Thoracic aorta (tissue), 2 donors: ENCODE results near the gene ASB10. TPM values are rescaled to one million over a fixed set of nuclear protein-coding genes. Genes with fewer than 3 reads are reported as not detected.

Experiments
- ATAC-seq: fragments of 150-250 bp; one replicate; pipeline ENCODE4 v1.8.0; 2017; ENCODE audit warnings: low read depth; ENCODE audit not compliant: insufficient number of reproducible peaks, low FRiP score
- DNase-seq: peaks from one replicate; pipeline ENCODE4 v3.0.0-alpha.2; 2020; ENCODE audit warnings: low spot score
- H3K27ac ChIP-seq, 2 donors: fragments of 200-600 bp; sonication (generic); 1 replicate in 1 of 2; 2 replicates in 1 of 2; pipeline ENCODE4 v1.5.1; 2016; ENCODE audit warnings: mild to moderate bottlenecking in 2 of 2, moderate library complexity in 2 of 2
- H3K27me3 ChIP-seq: fragments of 200-600 bp; sonication (generic); replicated peaks from 2 replicates; pipeline ENCODE4 v1.6.0; 2016; ENCODE audit warnings: mild to moderate bottlenecking; ENCODE audit not compliant: insufficient read depth
- H3K36me3 ChIP-seq: fragments of 200-600 bp; sonication (generic); one replicate; pipeline ENCODE4 v1.5.1; 2016
- H3K4me1 ChIP-seq, 2 donors: fragments of 200-600 bp; sonication (generic); 1 replicate in 1 of 2; 2 replicates in 1 of 2; pipeline versions ENCODE4 v1.5.1 to v1.6.0; 2016; ENCODE audit warnings: low read depth in 2 of 2, mild to moderate bottlenecking in 1 of 2; ENCODE audit not compliant: control insufficient read depth in 1 of 2
- H3K4me3 ChIP-seq: fragments of 200-600 bp; sonication (generic); 2 replicates; pipeline ENCODE4 v1.5.1; 2016; ENCODE audit warnings: mild to moderate bottlenecking
- H3K9me3 ChIP-seq: fragments of 200-600 bp; sonication (generic); 2 replicates; pipeline ENCODE4 v1.5.1; 2016
- total RNA-seq, 2 donors: library from RNA; depleted of rRNA; stranded (reverse); fragments of >200 nt; gene quantifications; one replicate each; pipeline versions ENCODE4 v1.1.0 to v1.2.3, GENCODE V29; 2016
- TF ChIP-seq, protein P1 (sequence below): fragments of 200-600 bp; sonication (generic); IDR thresholded peaks from one replicate; pipeline ENCODE4 v1.5.1; 2019; ENCODE audit warnings: antibody characterized with exemption

Gene ASB10
- total RNA-seq, 2 donors from 2014 or later = not detected

DNA sequence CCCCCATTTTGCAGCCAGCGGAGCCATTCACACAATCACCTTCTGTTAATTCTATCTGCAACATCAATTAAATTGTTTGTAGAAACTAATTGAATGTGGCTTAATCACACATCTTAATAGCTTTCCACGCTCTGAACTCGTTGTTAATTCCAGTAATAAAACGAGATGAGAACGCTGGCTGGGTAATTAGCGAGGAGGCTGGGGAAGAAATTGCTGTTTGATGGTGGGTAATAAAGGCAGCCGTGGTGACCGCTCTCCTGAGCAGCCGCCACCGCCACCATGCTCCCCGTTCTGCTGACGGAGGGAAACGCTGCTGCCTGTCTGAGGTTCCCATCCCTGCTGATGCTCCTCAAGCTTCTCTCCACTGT is 55.8 kb downstream of the ASB10 start:
- Histone ChIP-seq H3K4me1 (no peaks in the 10 kb centered on the region), H3K27ac (no peak overlapping the region), H3K9me3 (no peaks in the 10 kb centered on the region), H3K36me3 (peaks cover 58% of the 10 kb centered on the region), H3K27me3 (no peaks in the 10 kb centered on the region), H3K4me3 (no peak overlapping the region)
- no peak for DNase-seq
- no peak for ATAC-seq
- TF ChIP-seq, protein P1, sequence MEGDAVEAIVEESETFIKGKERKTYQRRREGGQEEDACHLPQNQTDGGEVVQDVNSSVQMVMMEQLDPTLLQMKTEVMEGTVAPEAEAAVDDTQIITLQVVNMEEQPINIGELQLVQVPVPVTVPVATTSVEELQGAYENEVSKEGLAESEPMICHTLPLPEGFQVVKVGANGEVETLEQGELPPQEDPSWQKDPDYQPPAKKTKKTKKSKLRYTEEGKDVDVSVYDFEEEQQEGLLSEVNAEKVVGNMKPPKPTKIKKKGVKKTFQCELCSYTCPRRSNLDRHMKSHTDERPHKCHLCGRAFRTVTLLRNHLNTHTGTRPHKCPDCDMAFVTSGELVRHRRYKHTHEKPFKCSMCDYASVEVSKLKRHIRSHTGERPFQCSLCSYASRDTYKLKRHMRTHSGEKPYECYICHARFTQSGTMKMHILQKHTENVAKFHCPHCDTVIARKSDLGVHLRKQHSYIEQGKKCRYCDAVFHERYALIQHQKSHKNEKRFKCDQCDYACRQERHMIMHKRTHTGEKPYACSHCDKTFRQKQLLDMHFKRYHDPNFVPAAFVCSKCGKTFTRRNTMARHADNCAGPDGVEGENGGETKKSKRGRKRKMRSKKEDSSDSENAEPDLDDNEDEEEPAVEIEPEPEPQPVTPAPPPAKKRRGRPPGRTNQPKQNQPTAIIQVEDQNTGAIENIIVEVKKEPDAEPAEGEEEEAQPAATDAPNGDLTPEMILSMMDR = no peak

DNA sequence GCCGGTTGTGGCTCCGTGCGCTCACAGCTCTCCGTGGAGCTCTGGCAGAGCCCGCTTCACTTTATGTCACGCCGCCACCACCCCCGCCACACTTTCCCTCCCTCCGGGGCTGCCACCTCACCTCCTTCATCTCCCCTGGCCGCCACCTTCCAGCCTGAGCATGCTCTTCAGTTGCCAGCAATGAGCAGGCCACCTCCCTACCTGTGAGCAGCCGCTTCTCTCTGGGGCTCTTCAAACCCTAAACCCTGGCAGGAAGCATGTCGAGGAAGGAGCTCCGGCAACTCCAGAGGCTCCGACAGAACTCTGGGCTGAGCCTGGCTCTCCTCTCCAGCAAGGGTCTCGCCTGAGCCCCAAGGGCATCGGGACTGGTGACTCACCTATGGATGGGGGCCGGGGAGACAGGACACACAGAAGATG is 56.3 kb downstream of the ASB10 start:
- peaks cover 54% of the 10 kb centered on the region for H3K36me3 ChIP-seq
- no peak for ATAC-seq
- TF ChIP-seq, protein P1 = no peak

DNA sequence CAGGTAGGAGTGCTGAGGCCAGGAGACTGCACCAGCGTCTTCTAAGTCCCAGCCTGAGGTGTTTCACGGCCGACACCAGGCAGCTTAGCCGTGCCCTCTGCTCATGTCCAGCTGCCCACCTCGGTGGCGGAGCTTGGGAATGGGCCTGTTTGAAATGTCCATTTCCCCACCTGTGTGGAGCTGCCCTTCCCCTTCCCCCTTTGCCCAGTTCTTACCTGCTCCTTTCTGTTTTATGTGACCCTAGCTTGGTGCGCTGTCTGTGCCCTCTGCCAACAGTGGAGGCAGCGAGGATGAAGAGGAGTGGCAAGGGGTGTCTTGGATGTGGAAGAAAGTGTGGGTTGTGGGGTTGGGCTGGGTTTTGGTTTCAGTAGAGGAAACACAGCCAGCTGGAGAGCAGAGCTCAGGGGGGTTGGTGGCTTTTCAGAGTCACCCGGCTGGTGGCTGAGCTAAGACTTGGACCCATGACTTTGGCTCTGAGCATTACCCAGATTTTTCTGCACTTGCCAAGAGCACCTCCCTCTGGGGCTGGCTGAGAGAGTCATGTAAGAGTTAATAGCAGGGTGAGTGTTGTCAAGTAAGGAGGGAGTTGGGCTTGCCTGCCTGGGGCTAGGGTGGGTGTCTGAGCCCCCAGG is 57.0 kb downstream of the ASB10 start:
- TF ChIP-seq, protein P1 = no peak
- no peak for DNase-seq
- peaks cover 47% of the 10 kb centered on the region for H3K36me3 ChIP-seq

More for the DNA sequence above, 56.3 kb downstream of the ASB10 start:
- H3K27me3 ChIP-seq = no peaks in the 10 kb centered on the region
- no peaks in the 10 kb centered on the region for H3K9me3 ChIP-seq
- H3K27ac ChIP-seq = no peak overlapping the region
- H3K4me1 ChIP-seq = peaks cover 0 to under 1% of the 10 kb centered on the region in 2 donors
- no peak overlapping the region for H3K4me3 ChIP-seq
- DNase-seq = no peak

DNA sequence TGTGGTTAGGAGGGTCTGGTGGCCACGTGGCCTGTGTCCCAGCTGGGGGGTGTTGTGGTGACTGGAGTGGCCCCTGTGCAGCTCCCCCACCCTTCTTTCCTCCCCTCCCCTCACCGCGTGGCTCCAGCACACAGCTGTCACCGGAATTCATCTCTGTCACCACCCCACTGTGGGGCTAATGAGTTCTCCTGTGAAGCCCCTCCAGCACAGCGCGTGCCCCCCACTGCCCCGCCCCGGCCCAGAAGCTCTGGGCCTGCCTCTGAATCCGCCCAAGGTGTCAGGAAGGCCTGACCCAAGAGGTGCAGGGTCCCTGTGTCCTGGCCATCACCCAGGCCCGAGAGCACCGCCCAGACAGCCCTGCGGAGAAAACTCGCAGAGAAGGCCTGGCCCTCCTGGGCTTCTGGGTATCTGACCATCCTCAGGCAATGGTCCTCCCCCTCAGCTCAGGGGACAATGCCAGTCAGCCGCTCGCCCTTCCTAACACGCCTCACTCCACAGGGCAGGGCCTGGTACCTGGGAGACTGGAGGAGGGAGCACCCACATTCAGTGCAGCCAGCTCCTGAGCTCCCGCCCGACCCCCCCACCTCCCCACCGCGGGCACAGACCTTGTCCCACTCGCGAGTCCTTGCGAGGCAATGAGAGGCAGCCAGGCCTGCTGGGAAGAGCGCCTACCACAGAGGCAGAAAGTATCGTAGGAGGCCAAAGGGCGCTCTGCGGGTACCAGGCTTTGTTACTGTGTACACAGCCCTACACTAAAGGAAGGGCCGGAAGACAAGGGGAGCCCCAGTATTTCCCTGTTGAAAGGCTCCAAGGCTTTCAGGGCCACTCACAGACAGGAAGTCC is 57.7 kb downstream of the ASB10 start:
- Histone ChIP-seq H3K36me3 (peaks cover 40% of the 10 kb centered on the region), H3K9me3 (no peaks in the 10 kb centered on the region), H3K4me3 (no peak overlapping the region), H3K4me1 (peaks cover 0 to 8% of the 10 kb centered on the region in 2 donors), H3K27ac (no peak overlapping the region), H3K27me3 (no peaks in the 10 kb centered on the region)
- TF ChIP-seq, protein P1 = no peak
- ATAC-seq (no peak), DNase-seq (no peak)

More for the DNA sequence above, 57.0 kb downstream of the ASB10 start:
- ATAC-seq = no peak
- H3K4me3 ChIP-seq = no peak overlapping the region
- H3K27me3 ChIP-seq = no peaks in the 10 kb centered on the region
- H3K9me3 ChIP-seq = no peaks in the 10 kb centered on the region
- peaks cover 0 to 7% of the 10 kb centered on the region in 2 donors for H3K4me1 ChIP-seq
- no peak overlapping the region for H3K27ac ChIP-seq

DNA sequence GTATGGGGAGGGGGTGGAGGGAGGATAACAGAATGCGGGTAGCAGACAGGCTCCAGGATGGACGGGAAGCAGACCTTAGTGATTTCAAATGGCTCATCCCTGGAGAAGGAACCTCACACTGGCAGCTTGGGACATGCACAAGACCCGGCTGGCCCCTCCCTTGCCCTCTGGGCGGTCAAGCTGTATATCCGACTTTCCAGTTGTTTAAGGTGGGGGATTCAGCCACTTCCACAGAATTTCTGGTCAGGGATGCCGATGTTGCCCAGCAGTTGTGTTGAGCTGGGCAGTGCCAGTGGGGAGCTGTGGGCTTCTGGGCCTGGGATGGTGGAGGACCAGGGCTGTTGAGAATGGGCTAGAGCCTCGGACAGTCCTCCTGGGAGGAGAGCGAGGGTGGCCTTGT is 58.3 kb downstream of the ASB10 start:
- DNase-seq = no peak
- peaks cover 0 to 8% of the 10 kb centered on the region in 2 donors for H3K4me1 ChIP-seq
- no peaks in the 10 kb centered on the region for H3K9me3 ChIP-seq
- TF ChIP-seq, protein P1 = no peak
- no peak overlapping the region for H3K27ac ChIP-seq
- H3K36me3 ChIP-seq = peaks cover 35% of the 10 kb centered on the region
- no peak overlapping the region for H3K4me3 ChIP-seq
- H3K27me3 ChIP-seq = no peaks in the 10 kb centered on the region
- no peak for ATAC-seq
